ENCODE measurements around the gene IFNA2.

IFNA2 gene

GRCh38 chr9:21381448-21382339 lies 3.5 kb downstream of the IFNA2 start:
- TF ChIP-seq FOXP2 (optimal IDR thresholded peaks at IDR 0.05; ENCODE audit: borderline replicate concordance, extremely low read depth, extremely low read length, insufficient read depth) (no peak), REST (IDR thresholded peaks at IDR 0.05; ENCODE audit: insufficient read depth in 1 of 2, low read depth in 2 of 2, low read length in 2 of 2) (no peak), SIN3A (IDR thresholded peaks at IDR 0.05; ENCODE audit: borderline replicate concordance, insufficient read depth, low read length) (no peak), POLR2AphosphoS5 (IDR thresholded peaks at IDR 0.05; ENCODE audit: low read depth, low read length) (no peak), TAF1 (IDR thresholded peaks at IDR 0.05; ENCODE audit: borderline replicate concordance, insufficient read depth, low read length) (no peak)

GRCh38 chr9:21367957-21368356 lies 17.2 kb downstream of the IFNA2 start, which contains the start of gene IFNA13:
IFNA13 (minus strand) TSS chr9:21368057; CDS start chr9:21368010, 47 bp downstream.
- no peak for TF ChIP-seq FOXP2 (optimal IDR thresholded peaks at IDR 0.05; ENCODE audit: borderline replicate concordance, extremely low read depth, extremely low read length, insufficient read depth)
- no peak for TF ChIP-seq SIN3A (IDR thresholded peaks at IDR 0.05; ENCODE audit: borderline replicate concordance, insufficient read depth, low read length)
- TF ChIP-seq POLR2AphosphoS5 (IDR thresholded peaks at IDR 0.05; ENCODE audit: low read depth, low read length) = no peak
- no peak for TF ChIP-seq REST (IDR thresholded peaks at IDR 0.05; ENCODE audit: insufficient read depth in 1 of 2, low read depth in 2 of 2, low read length in 2 of 2)
- TF ChIP-seq TAF1 (IDR thresholded peaks at IDR 0.05; ENCODE audit: borderline replicate concordance, insufficient read depth, low read length) = no peak

- TF ChIP-seq FOXP2 (optimal IDR thresholded peaks at IDR 0.05; ENCODE audit: borderline replicate concordance, extremely low read depth, extremely low read length, insufficient read depth) = no peak
- TF ChIP-seq TAF1 (IDR thresholded peaks at IDR 0.05; ENCODE audit: borderline replicate concordance, insufficient read depth, low read length) = no peak
Observed at GRCh38 chr9:21362287-21362686, 22.9 kb downstream of the IFNA2 start.

GRCh38 chr9:21357479-21358460 lies 27.4 kb downstream of the IFNA2 start:
- no peak for TF ChIP-seq SIN3A (IDR thresholded peaks at IDR 0.05; ENCODE audit: borderline replicate concordance, insufficient read depth, low read length)
- no peak for TF ChIP-seq REST (IDR thresholded peaks at IDR 0.05; ENCODE audit: insufficient read depth in 1 of 2, low read depth in 2 of 2, low read length in 2 of 2)
- no peak for TF ChIP-seq POLR2AphosphoS5 (IDR thresholded peaks at IDR 0.05; ENCODE audit: low read depth, low read length)
- TF ChIP-seq FOXP2 (optimal IDR thresholded peaks at IDR 0.05; ENCODE audit: borderline replicate concordance, extremely low read depth, extremely low read length, insufficient read depth) = no peak
- no peak for TF ChIP-seq TAF1 (IDR thresholded peaks at IDR 0.05; ENCODE audit: borderline replicate concordance, insufficient read depth, low read length)

- no peak for TF ChIP-seq SIN3A (IDR thresholded peaks at IDR 0.05; ENCODE audit: borderline replicate concordance, insufficient read depth, low read length)
- TF ChIP-seq POLR2AphosphoS5 (IDR thresholded peaks at IDR 0.05; ENCODE audit: low read depth, low read length) = no peak
- TF ChIP-seq TAF1 (IDR thresholded peaks at IDR 0.05; ENCODE audit: borderline replicate concordance, insufficient read depth, low read length) = no peak
Observed at GRCh38 chr9:21350787-21351186, 34.4 kb downstream of the IFNA2 start, which contains the start of gene IFNA6. IFNA6 (minus strand) TSS chr9:21350887; CDS start chr9:21350887, 0 bp downstream.
